GM12878 (cell line): ENCODE measurements around the gene MTHFR.

ENCODE experiments used
- DPF2 ChIP-seq: fragments of 450-650 bp; IDR thresholded peaks from 2 replicates; pipeline ENCODE4 v1.6.1; 2017; ENCODE audit warnings: mild to moderate bottlenecking
- EZH2 ChIP-seq: IDR thresholded peaks from 2 replicates; pipeline ENCODE4 v1.6.1; 2012; ENCODE audit warnings: low read depth, mild to moderate bottlenecking, control low read depth, inconsistent platforms, low read length, borderline replicate concordance; ENCODE audit not compliant: control insufficient read depth
- GABPA ChIP-seq: IDR thresholded peaks from 2 replicates; pipeline ENCODE4 v1.6.1; 2014; ENCODE audit warnings: antibody characterized with exemption, low read depth, mild to moderate bottlenecking, inconsistent platforms
- RAD51 ChIP-seq: fragments of 450-650 bp; IDR thresholded peaks from 2 replicates; pipeline ENCODE4 v1.6.1; 2016; ENCODE audit warnings: moderate library complexity, mild to moderate bottlenecking, inconsistent platforms
- SMARCA5 ChIP-seq: fragments of 450-650 bp; IDR thresholded peaks from 2 replicates; pipeline ENCODE4 v1.6.1; 2017; ENCODE audit warnings: mild to moderate bottlenecking
- TF ChIP-seq, protein P1 (sequence below): IDR thresholded peaks from 2 replicates; pipeline ENCODE4 v1.6.1; 2012; ENCODE audit warnings: low read depth, low read length, improper control_type of control experiment

DNA sequence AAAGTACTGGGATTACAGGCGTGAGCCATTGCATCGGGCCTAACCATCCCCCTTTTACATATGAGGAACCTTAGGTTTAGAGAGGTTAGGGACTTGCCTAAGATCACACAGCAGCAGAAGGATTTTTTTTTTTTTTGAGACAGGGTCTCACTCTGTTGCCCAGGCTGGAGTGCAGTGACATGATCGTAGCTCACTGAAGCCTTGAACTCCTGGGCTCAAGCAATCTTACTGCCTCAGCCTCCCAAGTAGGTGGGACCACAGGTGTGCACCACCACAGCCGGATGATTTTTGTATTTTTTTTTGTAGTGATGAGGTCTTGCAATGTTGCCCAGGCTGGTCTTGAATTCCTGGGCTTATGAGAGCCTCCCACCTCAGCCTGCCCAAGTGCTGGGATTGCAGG is 46.0 kb downstream of the MTHFR start:
- TF ChIP-seq EZH2 (no peak), DPF2 (no peak), RAD51 (no peak), SMARCA5 (no peak), GABPA (no peak)
- TF ChIP-seq, protein P1, sequence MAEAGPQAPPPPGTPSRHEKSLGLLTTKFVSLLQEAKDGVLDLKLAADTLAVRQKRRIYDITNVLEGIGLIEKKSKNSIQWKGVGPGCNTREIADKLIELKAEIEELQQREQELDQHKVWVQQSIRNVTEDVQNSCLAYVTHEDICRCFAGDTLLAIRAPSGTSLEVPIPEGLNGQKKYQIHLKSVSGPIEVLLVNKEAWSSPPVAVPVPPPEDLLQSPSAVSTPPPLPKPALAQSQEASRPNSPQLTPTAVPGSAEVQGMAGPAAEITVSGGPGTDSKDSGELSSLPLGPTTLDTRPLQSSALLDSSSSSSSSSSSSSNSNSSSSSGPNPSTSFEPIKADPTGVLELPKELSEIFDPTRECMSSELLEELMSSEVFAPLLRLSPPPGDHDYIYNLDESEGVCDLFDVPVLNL = no peak
